A549 (cell line): ENCODE data around the gene ESRRG. TPM values are rescaled to one million over a fixed set of nuclear protein-coding genes. Genes with fewer than 3 reads are reported as not detected.

Source experiments
- ATAC-seq, 2 experiments: fragments of 200-7000 bp in 1 of 2; fragments of >200 bp in 1 of 2; cut with Nextera tagmentation in 1 of 2; cut with Tn5 transposase in 1 of 2; 3 replicates each; pipeline versions ENCODE4 v1.8.0 to v1.9.1; 2018 to 2020; ENCODE audit warnings: mild to moderate bottlenecking in 1 of 2, moderate library complexity in 1 of 2
- CTCF ChIA-PET: fragments of 300-600 bp; sonication (Branson Sonifier 250); formaldehyde crosslinking; extraction: SDS; loops from one replicate; lab custom pipeline; 2021; ENCODE audit warnings: antibody characterized with exemption, inconsistent platforms; lab: Yijun Ruan, JAX
- POLR2A ChIA-PET: fragments of 350-600 bp; formaldehyde crosslinking; extraction: SDS; loops from one replicate; lab custom pipeline; 2021; ENCODE audit warnings: antibody characterized with exemption, inconsistent platforms; lab: Yijun Ruan, JAX
- DNase-seq, 2 experiments: peaks; one replicate each; pipeline versions ENCODE4 v3.0.0 to v3.0.0-alpha.2; 2011 to 2016; ENCODE audit warnings: low read depth in 1 of 2, low spot score in 1 of 2
- FAIRE-seq: peaks from 2 replicates; lab custom pipeline; 2011; peaks lifted over from hg19 to GRCh38; lab: Jason Lieb, UNC
- H3K27ac ChIP-seq, 2 experiments: fragments of >200 bp; sonication (Bioruptor Twin); formaldehyde crosslinking; 3 replicates each; pipeline ENCODE4 v1.5.1; 2016 to 2017
- H3K4me1 ChIP-seq: fragments of >200 bp; sonication (Bioruptor Twin); formaldehyde crosslinking; 3 replicates; pipeline ENCODE4 v1.6.1; 2016
- H3K4me2 ChIP-seq: fragments of >200 bp; sonication (Bioruptor Twin); formaldehyde crosslinking; 3 replicates; pipeline ENCODE4 v1.6.1; 2016
- H3K4me3 ChIP-seq: fragments of >200 bp; sonication (Bioruptor Twin); formaldehyde crosslinking; 3 replicates; pipeline ENCODE4 v1.5.1; 2016
- H3K9me3 ChIP-seq: fragments of >200 bp; sonication (Bioruptor Twin); formaldehyde crosslinking; 3 replicates; pipeline ENCODE4 v1.6.1; 2016
- BHLHE40 ChIP-seq: IDR thresholded peaks from 2 replicates; pipeline ENCODE4 v1.6.1; 2012; ENCODE audit warnings: low read depth, low read length, inconsistent platforms
- CBX8 ChIP-seq: fragments of 200-600 bp; sonication (generic); IDR thresholded peaks from 2 replicates; pipeline ENCODE4 v1.6.1; 2016
- EHMT2 ChIP-seq: fragments of 200-600 bp; sonication (generic); IDR thresholded peaks from 2 replicates; pipeline ENCODE4 v1.6.1; 2016; ENCODE audit warnings: antibody characterized with exemption, low read depth, mild to moderate bottlenecking, moderate library complexity
- EP300 ChIP-seq, 2 experiments: fragments of >200 bp; sonication (Bioruptor Twin); formaldehyde crosslinking; IDR thresholded peaks; 2 replicates in 1 of 2; 3 replicates in 1 of 2; pipeline ENCODE4 v1.6.1; 2016 to 2017
- GATA3 ChIP-seq: IDR thresholded peaks from 2 replicates; pipeline ENCODE4 v1.6.1; 2012; ENCODE audit warnings: borderline replicate concordance
- HOXB5 ChIP-seq: fragments of 250-450 bp; sonication (Bioruptor Pico); IDR thresholded peaks from 2 replicates; pipeline ENCODE4 v1.5.0; 2020; ENCODE audit warnings: mild to moderate bottlenecking, moderate library complexity
- JUN ChIP-seq, 2 experiments: fragments of >200 bp; sonication (Bioruptor Twin); formaldehyde crosslinking; IDR thresholded peaks; 2 replicates in 1 of 2; 3 replicates in 1 of 2; pipeline ENCODE4 v1.6.1; 2016 to 2017
- KDM1A ChIP-seq: fragments of 200-600 bp; sonication (generic); IDR thresholded peaks from 2 replicates; pipeline ENCODE4 v1.6.1; 2016; ENCODE audit warnings: low read depth, mild to moderate bottlenecking
- KDM5A ChIP-seq: fragments of 200-600 bp; sonication (generic); IDR thresholded peaks from 2 replicates; pipeline ENCODE4 v1.6.1; 2016; ENCODE audit warnings: antibody characterized with exemption, mild to moderate bottlenecking
- MAFK ChIP-seq: fragments of 450-650 bp; IDR thresholded peaks from 2 replicates; pipeline ENCODE4 v1.6.1; 2014; ENCODE audit not compliant: partially characterized antibody
- MYC ChIP-seq: IDR thresholded peaks from 2 replicates; pipeline ENCODE4 v1.6.1; 2012; ENCODE audit warnings: mild to moderate bottlenecking, inconsistent platforms, low read length, improper control_type of control experiment, borderline replicate concordance
- NFE2L2 ChIP-seq: fragments of 150-350 bp; conservative IDR thresholded peaks from 2 replicates; pipeline ENCODE4 v1.6.1; 2014; ENCODE audit warnings: low read length
- NR3C1 ChIP-seq: fragments of >200 bp; sonication (Bioruptor Twin); formaldehyde crosslinking; IDR thresholded peaks from 3 replicates; pipeline ENCODE4 v1.6.1; 2017
- PHF8 ChIP-seq: fragments of 200-600 bp; sonication (generic); IDR thresholded peaks from 2 replicates; pipeline ENCODE4 v1.6.1; 2016; ENCODE audit warnings: low read depth, mild to moderate bottlenecking, antibody characterized with exemption, moderate library complexity, borderline replicate concordance
- POLR2AphosphoS2 ChIP-seq: conservative IDR thresholded peaks from 2 replicates; pipeline ENCODE4 v1.6.1; 2012; ENCODE audit warnings: low read length, improper control_type of control experiment, inconsistent platforms
- RARB ChIP-seq: fragments of 250-450 bp; sonication (Bioruptor Pico); IDR thresholded peaks from 2 replicates; pipeline ENCODE4 v1.8.0; 2021; ENCODE audit warnings: mild to moderate bottlenecking, moderate library complexity
- SMC3 ChIP-seq: fragments of >200 bp; sonication (Bioruptor Twin); formaldehyde crosslinking; IDR thresholded peaks from 3 replicates; pipeline ENCODE4 v1.6.1; 2018; ENCODE audit warnings: inconsistent platforms
- TFCP2L1 ChIP-seq: fragments of 250-450 bp; sonication (Bioruptor Pico); IDR thresholded peaks from 2 replicates; pipeline ENCODE4 v1.5.0; 2021; ENCODE audit warnings: mild to moderate bottlenecking
- ZFP36 ChIP-seq: fragments of 450-650 bp; IDR thresholded peaks from 2 replicates; pipeline ENCODE4 v1.6.1; 2014; ENCODE audit warnings: borderline replicate concordance; ENCODE audit not compliant: partially characterized antibody
- WGBS: methylation state at CpG from one replicate; pipeline ENCODE4 v1.1.6; 2017; ENCODE audit errors: missing lambda C conversion rate; 5-methylcytosine and 5-hydroxymethylcytosine counted together
- polyA plus RNA-seq, 4 experiments: library from polyadenylated mRNA; depleted of rRNA in 3 of 4; stranded (reverse); fragments of >200 nt; fragmentation: RNase III in 1 of 4; extraction: RNeasy Plus Mini Kit Qiagen cat#74134 plus additional on column Dnase treatment in 1 of 4; gene quantifications; 2 replicates in 3 of 4; 3 replicates in 1 of 4; pipeline ENCODE4 v1.2.3, GENCODE V29; 2011 to 2017
- TF ChIP-seq, protein P1 (sequence below): IDR thresholded peaks from 2 replicates; pipeline ENCODE4 v1.6.1; 2012
- TF ChIP-seq, protein P2 (sequence below): fragments of >200 bp; sonication (Bioruptor Twin); formaldehyde crosslinking; IDR thresholded peaks from 3 replicates; pipeline ENCODE4 v1.6.1; 2016
- TF ChIP-seq, protein P3 (sequence below): fragments of 150-350 bp; IDR thresholded peaks from 2 replicates; pipeline ENCODE4 v1.6.1; 2014; ENCODE audit warnings: low read depth, mild to moderate bottlenecking, low read length
- TF ChIP-seq, protein P4 (sequence below): fragments of 250-450 bp; sonication (Bioruptor Pico); IDR thresholded peaks from 2 replicates; pipeline ENCODE4 v1.5.0; 2021; ENCODE audit warnings: mild to moderate bottlenecking, moderate library complexity, borderline replicate concordance

The ESRRG gene
- polyA plus RNA-seq, 2 of the 4 experiments (the other 2 are of a cell fraction) = 0.09 TPM; not detected in 1

DNA sequence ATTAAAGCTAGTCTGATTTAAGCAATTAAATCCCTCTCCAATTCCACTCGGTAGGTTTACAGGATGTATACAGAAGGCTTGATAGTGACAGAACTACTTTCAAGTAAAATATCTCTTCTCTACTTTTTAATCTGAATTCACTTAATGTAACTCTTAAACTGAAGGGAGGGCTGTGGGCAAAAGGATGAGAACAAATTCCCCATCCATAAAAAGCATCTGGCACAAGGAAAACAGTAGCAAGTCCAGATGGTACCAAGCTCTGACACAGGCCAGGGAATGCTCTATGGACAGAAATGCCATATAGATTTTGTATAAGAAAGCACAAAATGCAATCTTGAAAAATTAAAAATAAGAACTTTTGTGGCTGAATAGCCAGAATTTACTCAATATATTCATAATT is 246.9 kb downstream of the ESRRG start:
- WGBS = 44% methylated on average over 1 of the region's 1 CpG
- no peak overlapping the region for H3K27ac ChIP-seq
- TF ChIP-seq, protein P1, sequence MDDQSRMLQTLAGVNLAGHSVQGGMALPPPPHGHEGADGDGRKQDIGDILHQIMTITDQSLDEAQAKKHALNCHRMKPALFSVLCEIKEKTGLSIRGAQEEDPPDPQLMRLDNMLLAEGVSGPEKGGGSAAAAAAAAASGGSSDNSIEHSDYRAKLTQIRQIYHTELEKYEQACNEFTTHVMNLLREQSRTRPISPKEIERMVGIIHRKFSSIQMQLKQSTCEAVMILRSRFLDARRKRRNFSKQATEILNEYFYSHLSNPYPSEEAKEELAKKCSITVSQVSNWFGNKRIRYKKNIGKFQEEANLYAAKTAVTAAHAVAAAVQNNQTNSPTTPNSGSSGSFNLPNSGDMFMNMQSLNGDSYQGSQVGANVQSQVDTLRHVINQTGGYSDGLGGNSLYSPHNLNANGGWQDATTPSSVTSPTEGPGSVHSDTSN = no peak
- no peak for TF ChIP-seq POLR2AphosphoS2
- no peak for TF ChIP-seq EP300 (IDR thresholded peaks at IDR 0.05)
- TF ChIP-seq, protein P2, sequence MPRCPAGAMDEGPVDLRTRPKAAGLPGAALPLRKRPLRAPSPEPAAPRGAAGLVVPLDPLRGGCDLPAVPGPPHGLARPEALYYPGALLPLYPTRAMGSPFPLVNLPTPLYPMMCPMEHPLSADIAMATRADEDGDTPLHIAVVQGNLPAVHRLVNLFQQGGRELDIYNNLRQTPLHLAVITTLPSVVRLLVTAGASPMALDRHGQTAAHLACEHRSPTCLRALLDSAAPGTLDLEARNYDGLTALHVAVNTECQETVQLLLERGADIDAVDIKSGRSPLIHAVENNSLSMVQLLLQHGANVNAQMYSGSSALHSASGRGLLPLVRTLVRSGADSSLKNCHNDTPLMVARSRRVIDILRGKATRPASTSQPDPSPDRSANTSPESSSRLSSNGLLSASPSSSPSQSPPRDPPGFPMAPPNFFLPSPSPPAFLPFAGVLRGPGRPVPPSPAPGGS = no peak
- no peak for TF ChIP-seq KDM5A
- TF ChIP-seq PHF8 = no peak
- TF ChIP-seq SMC3 = no peak
- no peak for TF ChIP-seq MYC
- H3K4me2 ChIP-seq = no peak overlapping the region
- CTCF ChIA-PET = no interaction called here
- DNase-seq = no peak
- no peak for FAIRE-seq
- no peak overlapping the region for H3K4me3 ChIP-seq
- no peak for ATAC-seq
- no peaks in the 10 kb centered on the region for H3K9me3 ChIP-seq
- POLR2A ChIA-PET = no interaction called here
- H3K4me1 ChIP-seq = no peaks in the 10 kb centered on the region

DNA sequence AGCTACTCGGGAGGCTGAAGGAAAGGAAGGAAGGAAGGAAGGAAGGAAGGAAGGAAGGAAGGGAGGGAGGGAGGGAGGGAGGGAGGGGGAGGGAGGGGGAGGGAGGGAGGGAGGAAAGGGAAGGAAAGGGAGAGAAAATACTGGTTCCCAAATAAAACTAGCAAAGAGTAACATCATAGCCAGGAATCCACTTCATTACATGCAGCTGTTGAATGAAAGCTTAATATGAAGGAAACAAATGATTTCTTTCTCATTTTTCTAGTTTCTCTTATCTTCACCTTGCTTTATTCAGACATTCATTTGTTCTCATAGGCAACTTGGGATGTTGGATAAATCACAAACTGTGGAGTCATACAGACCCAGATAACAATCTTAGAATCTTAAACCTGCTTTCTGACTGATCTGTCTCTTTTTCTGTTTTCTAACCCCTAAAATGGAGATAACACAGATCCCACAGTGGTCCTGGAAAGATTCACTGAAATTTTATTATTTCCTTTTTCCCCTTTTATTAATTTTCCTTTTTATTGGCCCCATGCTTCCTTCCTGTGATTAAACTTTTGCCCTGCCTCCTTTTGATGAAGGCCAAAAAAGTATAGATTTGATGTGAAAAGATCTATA is 247.5 kb downstream of the ESRRG start:
- POLR2A ChIA-PET = no interaction called here
- DNase-seq (no peak), FAIRE-seq (no peak), ATAC-seq (no peak)
- H3K27ac ChIP-seq = no peak overlapping the region
- H3K4me2 ChIP-seq = no peak overlapping the region
- CTCF ChIA-PET = no interaction called here
- WGBS = 0% methylated on average over 1 of the region's 1 CpG
- H3K9me3 ChIP-seq = no peaks in the 10 kb centered on the region
- TF ChIP-seq CBX8 (no peak), JUN (IDR thresholded peaks at IDR 0.05) (no peak), TFCP2L1 (CRISPR knock-in tag) (no peak), RARB (no peak), KDM5A (no peak), BHLHE40 (no peak), ZFP36 (no peak), HOXB5 (CRISPR knock-in tag) (no peak), EHMT2 (no peak), NFE2L2 (no peak), NR3C1 (no peak), MAFK (no peak), KDM1A (no peak), GATA3 (no peak)
- TF ChIP-seq, protein P3, sequence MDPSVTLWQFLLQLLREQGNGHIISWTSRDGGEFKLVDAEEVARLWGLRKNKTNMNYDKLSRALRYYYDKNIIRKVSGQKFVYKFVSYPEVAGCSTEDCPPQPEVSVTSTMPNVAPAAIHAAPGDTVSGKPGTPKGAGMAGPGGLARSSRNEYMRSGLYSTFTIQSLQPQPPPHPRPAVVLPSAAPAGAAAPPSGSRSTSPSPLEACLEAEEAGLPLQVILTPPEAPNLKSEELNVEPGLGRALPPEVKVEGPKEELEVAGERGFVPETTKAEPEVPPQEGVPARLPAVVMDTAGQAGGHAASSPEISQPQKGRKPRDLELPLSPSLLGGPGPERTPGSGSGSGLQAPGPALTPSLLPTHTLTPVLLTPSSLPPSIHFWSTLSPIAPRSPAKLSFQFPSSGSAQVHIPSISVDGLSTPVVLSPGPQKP = no peak
- TF ChIP-seq, protein P4, sequence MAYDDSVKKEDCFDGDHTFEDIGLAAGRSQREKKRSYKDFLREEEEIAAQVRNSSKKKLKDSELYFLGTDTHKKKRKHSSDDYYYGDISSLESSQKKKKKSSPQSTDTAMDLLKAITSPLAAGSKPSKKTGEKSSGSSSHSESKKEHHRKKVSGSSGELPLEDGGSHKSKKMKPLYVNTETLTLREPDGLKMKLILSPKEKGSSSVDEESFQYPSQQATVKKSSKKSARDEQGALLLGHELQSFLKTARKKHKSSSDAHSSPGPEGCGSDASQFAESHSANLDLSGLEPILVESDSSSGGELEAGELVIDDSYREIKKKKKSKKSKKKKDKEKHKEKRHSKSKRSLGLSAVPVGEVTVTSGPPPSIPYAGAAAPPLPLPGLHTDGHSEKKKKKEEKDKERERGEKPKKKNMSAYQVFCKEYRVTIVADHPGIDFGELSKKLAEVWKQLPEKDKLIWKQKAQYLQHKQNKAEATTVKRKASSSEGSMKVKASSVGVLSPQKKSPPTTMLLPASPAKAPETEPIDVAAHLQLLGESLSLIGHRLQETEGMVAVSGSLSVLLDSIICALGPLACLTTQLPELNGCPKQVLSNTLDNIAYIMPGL = no peak
- no peak overlapping the region for H3K4me3 ChIP-seq
- no peaks in the 10 kb centered on the region for H3K4me1 ChIP-seq
